Neural cell (in vitro differentiated cells): ENCODE data around the gene ZFYVE1. TPM values are rescaled to one million over a fixed set of nuclear protein-coding genes. Genes with fewer than 3 reads are reported as not detected.

Source experiments
- H2AFZ ChIP-seq: fragments of 200-600, 300-800 bp; sonication (generic), shearing (Covaris generic); 2 replicates; pipeline ENCODE4 v1.6.0; 2014; ENCODE audit warnings: low read depth, mild to moderate bottlenecking, antibody characterized with exemption, low read length, moderate library complexity
- H3F3A ChIP-seq: fragments of 200-600 bp; shearing (Covaris generic); 2 replicates; pipeline ENCODE4 v1.6.1; 2016; ENCODE audit warnings: mild to moderate bottlenecking, moderate library complexity, mixed read lengths, antibody characterized with exemption, low read length; ENCODE audit not compliant: insufficient read depth, poor library complexity, severe bottlenecking
- H3K27ac ChIP-seq: fragments of 200-600, 300-800 bp; sonication (generic), shearing (Covaris generic); 2 replicates; pipeline ENCODE4 v1.5.1; 2014; ENCODE audit warnings: mild to moderate bottlenecking, low read length, moderate library complexity
- H3K27me3 ChIP-seq: fragments of 300-800, 200-600 bp; sonication (generic), shearing (Covaris generic); 2 replicates; pipeline ENCODE4 v1.6.0; 2014; ENCODE audit warnings: mild to moderate bottlenecking, low read depth, low read length, moderate library complexity; ENCODE audit not compliant: insufficient read depth
- H3K36me3 ChIP-seq: fragments of 300-800, 200-600 bp; sonication (generic), shearing (Covaris generic); 2 replicates; pipeline ENCODE4 v1.5.1; 2014; ENCODE audit warnings: mild to moderate bottlenecking, antibody characterized with exemption, low read length, moderate library complexity; ENCODE audit not compliant: insufficient read depth
- H3K4me2 ChIP-seq: fragments of 300-800, 200-600 bp; sonication (generic), shearing (Covaris generic); 2 replicates; pipeline ENCODE4 v1.6.0; 2014; ENCODE audit warnings: mild to moderate bottlenecking, low read length
- H3K4me3 ChIP-seq: fragments of 300-800, 200-600 bp; sonication (generic), shearing (Covaris generic); 2 replicates; pipeline ENCODE4 v1.5.1; 2014; ENCODE audit warnings: mild to moderate bottlenecking, low read length, moderate library complexity
- H3K79me2 ChIP-seq: fragments of 200-600 bp; shearing (Covaris generic); replicated peaks from 2 replicates; pipeline ENCODE4 v1.6.0; 2014; ENCODE audit warnings: mild to moderate bottlenecking, low read length, moderate library complexity; ENCODE audit not compliant: insufficient read depth
- H3K9ac ChIP-seq: fragments of 300-800, 200-600 bp; sonication (generic), shearing (Covaris generic); 2 replicates; pipeline ENCODE4 v1.6.1; 2016; ENCODE audit warnings: mild to moderate bottlenecking, low read length, mixed read lengths
- H3K9me2 ChIP-seq: fragments of 200-600 bp; shearing (Covaris generic); 2 replicates; pipeline ENCODE4 v1.6.1; 2016; ENCODE audit warnings: mild to moderate bottlenecking, low read length, mixed read lengths; ENCODE audit not compliant: insufficient read depth
- H3K9me3 ChIP-seq: fragments of 200-600, 300-800 bp; sonication (generic), shearing (Covaris generic); 2 replicates; pipeline ENCODE4 v1.6.1; 2016; ENCODE audit warnings: mild to moderate bottlenecking, mixed run types, low read length, moderate library complexity, mixed read lengths
- H4K20me1 ChIP-seq: fragments of 200-600 bp; shearing (Covaris generic); 2 replicates; pipeline ENCODE4 v1.6.1; 2016; ENCODE audit warnings: mild to moderate bottlenecking, mixed run types; ENCODE audit not compliant: insufficient read depth
- EP300 ChIP-seq: fragments of 450-650 bp; conservative IDR thresholded peaks from 2 replicates; pipeline ENCODE4 v1.6.1; 2014; ENCODE audit warnings: antibody characterized with exemption, mild to moderate bottlenecking, moderate library complexity; ENCODE audit not compliant: poor library complexity, severe bottlenecking
- EZH2 ChIP-seq: fragments of 200-600, 300-800 bp; shearing (Covaris generic), sonication (generic); IDR thresholded peaks from 2 replicates; pipeline ENCODE4 v1.6.1; 2014; ENCODE audit warnings: antibody characterized with exemption, low read length, borderline replicate concordance, mild to moderate bottlenecking; ENCODE audit not compliant: insufficient read depth, poor library complexity, severe bottlenecking
- MXI1 ChIP-seq: fragments of 450-650 bp; conservative IDR thresholded peaks from 2 replicates; pipeline ENCODE4 v1.6.1; 2014; ENCODE audit warnings: antibody characterized with exemption, mild to moderate bottlenecking; ENCODE audit not compliant: poor library complexity, severe bottlenecking
- POLR2AphosphoS5 ChIP-seq: IDR thresholded peaks from 2 replicates; pipeline ENCODE4 v1.6.1; 2012
- RAD21 ChIP-seq: fragments of 450-650 bp; conservative IDR thresholded peaks from 2 replicates; pipeline ENCODE4 v1.6.1; 2014; ENCODE audit warnings: antibody characterized with exemption, mild to moderate bottlenecking, moderate library complexity
- SMC3 ChIP-seq: fragments of 450-650 bp; conservative IDR thresholded peaks from 2 replicates; pipeline ENCODE4 v1.6.1; 2014; ENCODE audit warnings: antibody characterized with exemption, mild to moderate bottlenecking, moderate library complexity; ENCODE audit not compliant: poor library complexity
- TAF1 ChIP-seq: IDR thresholded peaks from 2 replicates; pipeline ENCODE4 v1.6.1; 2012; ENCODE audit warnings: low read depth
- polyA plus RNA-seq: library from polyadenylated mRNA; depleted of rRNA; stranded (reverse); fragments of >200 nt; gene quantifications from 2 replicates; pipeline ENCODE4 v1.2.3, GENCODE V29; 2014
- TF ChIP-seq, protein P1 (sequence below): fragments of 450-650 bp; IDR thresholded peaks from 2 replicates; pipeline ENCODE4 v1.5.1; 2014; ENCODE audit warnings: antibody characterized with exemption, mild to moderate bottlenecking, moderate library complexity; ENCODE audit not compliant: poor library complexity, severe bottlenecking
- TF ChIP-seq, protein P2 (sequence below): IDR thresholded peaks from 2 replicates; pipeline ENCODE4 v1.6.1; 2012; ENCODE audit warnings: borderline replicate concordance

ZFYVE1 gene
- polyA plus RNA-seq, 1 donor from 2014 or later: 13.1 TPM

DNA sequence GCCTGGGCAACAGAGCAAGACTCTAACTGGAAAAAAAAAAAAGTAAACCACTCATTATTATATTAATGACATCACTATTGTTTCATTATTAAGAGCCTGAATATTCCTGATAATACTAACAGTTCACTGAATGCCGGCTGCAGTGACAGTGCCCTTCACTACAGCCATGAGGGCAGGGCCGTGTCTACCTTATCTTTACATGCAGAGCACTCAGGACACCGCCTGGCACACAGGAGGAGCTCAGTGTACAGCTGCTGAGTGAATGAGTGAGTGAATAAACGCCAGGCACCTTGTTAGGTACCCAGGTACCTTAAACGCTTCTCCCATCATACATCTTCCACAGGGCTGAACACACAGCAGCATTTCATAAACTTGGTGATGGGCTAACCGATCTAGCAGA lies 23.2 kb downstream of the ZFYVE1 start:
- Histone ChIP-seq H2AFZ (no peak overlapping the region), H3K36me3 (no peaks in the 10 kb centered on the region), H4K20me1 (no peaks in the 10 kb centered on the region), H3K9me2 (no peaks in the 10 kb centered on the region), H3K4me3 (no peak overlapping the region), H3K9ac (no peak overlapping the region), H3K27ac (no peak overlapping the region), H3K4me2 (no peak overlapping the region), H3F3A (no peaks in the 10 kb centered on the region), H3K9me3 (no peaks in the 10 kb centered on the region), H3K79me2 (no peaks in the 10 kb centered on the region), H3K27me3 (no peaks in the 10 kb centered on the region)
- TF ChIP-seq, protein P1, sequence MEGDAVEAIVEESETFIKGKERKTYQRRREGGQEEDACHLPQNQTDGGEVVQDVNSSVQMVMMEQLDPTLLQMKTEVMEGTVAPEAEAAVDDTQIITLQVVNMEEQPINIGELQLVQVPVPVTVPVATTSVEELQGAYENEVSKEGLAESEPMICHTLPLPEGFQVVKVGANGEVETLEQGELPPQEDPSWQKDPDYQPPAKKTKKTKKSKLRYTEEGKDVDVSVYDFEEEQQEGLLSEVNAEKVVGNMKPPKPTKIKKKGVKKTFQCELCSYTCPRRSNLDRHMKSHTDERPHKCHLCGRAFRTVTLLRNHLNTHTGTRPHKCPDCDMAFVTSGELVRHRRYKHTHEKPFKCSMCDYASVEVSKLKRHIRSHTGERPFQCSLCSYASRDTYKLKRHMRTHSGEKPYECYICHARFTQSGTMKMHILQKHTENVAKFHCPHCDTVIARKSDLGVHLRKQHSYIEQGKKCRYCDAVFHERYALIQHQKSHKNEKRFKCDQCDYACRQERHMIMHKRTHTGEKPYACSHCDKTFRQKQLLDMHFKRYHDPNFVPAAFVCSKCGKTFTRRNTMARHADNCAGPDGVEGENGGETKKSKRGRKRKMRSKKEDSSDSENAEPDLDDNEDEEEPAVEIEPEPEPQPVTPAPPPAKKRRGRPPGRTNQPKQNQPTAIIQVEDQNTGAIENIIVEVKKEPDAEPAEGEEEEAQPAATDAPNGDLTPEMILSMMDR: no peak
- TF ChIP-seq EZH2: no peak
- TF ChIP-seq SMC3: no peak
- no peak for TF ChIP-seq POLR2AphosphoS5
- TF ChIP-seq, protein P2, sequence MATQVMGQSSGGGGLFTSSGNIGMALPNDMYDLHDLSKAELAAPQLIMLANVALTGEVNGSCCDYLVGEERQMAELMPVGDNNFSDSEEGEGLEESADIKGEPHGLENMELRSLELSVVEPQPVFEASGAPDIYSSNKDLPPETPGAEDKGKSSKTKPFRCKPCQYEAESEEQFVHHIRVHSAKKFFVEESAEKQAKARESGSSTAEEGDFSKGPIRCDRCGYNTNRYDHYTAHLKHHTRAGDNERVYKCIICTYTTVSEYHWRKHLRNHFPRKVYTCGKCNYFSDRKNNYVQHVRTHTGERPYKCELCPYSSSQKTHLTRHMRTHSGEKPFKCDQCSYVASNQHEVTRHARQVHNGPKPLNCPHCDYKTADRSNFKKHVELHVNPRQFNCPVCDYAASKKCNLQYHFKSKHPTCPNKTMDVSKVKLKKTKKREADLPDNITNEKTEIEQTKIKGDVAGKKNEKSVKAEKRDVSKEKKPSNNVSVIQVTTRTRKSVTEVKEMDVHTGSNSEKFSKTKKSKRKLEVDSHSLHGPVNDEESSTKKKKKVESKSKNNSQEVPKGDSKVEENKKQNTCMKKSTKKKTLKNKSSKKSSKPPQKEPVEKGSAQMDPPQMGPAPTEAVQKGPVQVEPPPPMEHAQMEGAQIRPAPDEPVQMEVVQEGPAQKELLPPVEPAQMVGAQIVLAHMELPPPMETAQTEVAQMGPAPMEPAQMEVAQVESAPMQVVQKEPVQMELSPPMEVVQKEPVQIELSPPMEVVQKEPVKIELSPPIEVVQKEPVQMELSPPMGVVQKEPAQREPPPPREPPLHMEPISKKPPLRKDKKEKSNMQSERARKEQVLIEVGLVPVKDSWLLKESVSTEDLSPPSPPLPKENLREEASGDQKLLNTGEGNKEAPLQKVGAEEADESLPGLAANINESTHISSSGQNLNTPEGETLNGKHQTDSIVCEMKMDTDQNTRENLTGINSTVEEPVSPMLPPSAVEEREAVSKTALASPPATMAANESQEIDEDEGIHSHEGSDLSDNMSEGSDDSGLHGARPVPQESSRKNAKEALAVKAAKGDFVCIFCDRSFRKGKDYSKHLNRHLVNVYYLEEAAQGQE: no peak
- TF ChIP-seq TAF1: no peak
- TF ChIP-seq RAD21: no peak
- TF ChIP-seq MXI1: no peak
- no peak for TF ChIP-seq EP300

GRCh38 chr14:73000073-73000472 lies 26.8 kb downstream of the ZFYVE1 start:
- no peak overlapping the region for H3K4me2 ChIP-seq
- no peaks in the 10 kb centered on the region for H3K9me3 ChIP-seq
- peaks cover 10% of the 10 kb centered on the region for H3K36me3 ChIP-seq
- H3K27me3 ChIP-seq: no peaks in the 10 kb centered on the region
- no peaks in the 10 kb centered on the region for H4K20me1 ChIP-seq
- H3K9me2 ChIP-seq: no peaks in the 10 kb centered on the region
- H3F3A ChIP-seq: no peaks in the 10 kb centered on the region
- no peaks in the 10 kb centered on the region for H3K79me2 ChIP-seq
- no peak overlapping the region for H3K27ac ChIP-seq
- H2AFZ ChIP-seq: no peak overlapping the region
- H3K9ac ChIP-seq: no peak overlapping the region
- H3K4me3 ChIP-seq: no peak overlapping the region
- TF ChIP-seq EZH2: no peak
- TF ChIP-seq, protein P1: no peak
